Epithelial cell of esophagus (primary cell): ENCODE results near the gene BMF.

Experiments used
- DNase-seq: peaks from one replicate; pipeline ENCODE4 v3.0.0; 2010; ENCODE audit warnings: low read depth
- H3K4me3 ChIP-seq: 2 replicates; pipeline ENCODE4 v1.5.1; 2011; ENCODE audit warnings: mild to moderate bottlenecking, low read length, control low read depth
- CTCF ChIP-seq: IDR thresholded peaks from 2 replicates; pipeline ENCODE4 v1.5.1; 2011; ENCODE audit warnings: low read depth, mild to moderate bottlenecking, low read length, control low read depth, inconsistent platforms; ENCODE audit not compliant: insufficient read depth; ENCODE audit errors: missing control alignments

Gene BMF

GRCh38 chr15:40055576-40056293, 52.9 kb downstream of the BMF start:
- no peak for TF ChIP-seq CTCF
- H3K4me3 ChIP-seq, result no peak overlapping the region
- peak; percentile 67 for DNase-seq

GRCh38 chr15:40054855-40055575, 53.7 kb downstream of the BMF start:
- no peak overlapping the region for H3K4me3 ChIP-seq
- no peak for DNase-seq
- no peak for TF ChIP-seq CTCF

- H3K4me3 ChIP-seq, result no peak overlapping the region
- no peak for DNase-seq
- no peak for TF ChIP-seq CTCF
Observed at GRCh38 chr15:40054605-40054854, 54.1 kb downstream of the BMF start.

GRCh38 chr15:40053831-40054604, 54.7 kb downstream of the BMF start:
- no peak overlapping the region for H3K4me3 ChIP-seq
- TF ChIP-seq CTCF, result no peak
- no peak for DNase-seq

- no peak for TF ChIP-seq CTCF
- DNase-seq, result no peak
Observed at GRCh38 chr15:40053079-40053830, 55.4 kb downstream of the BMF start.

GRCh38 chr15:40052604-40053003, 56.1 kb downstream of the BMF start:
- H3K4me3 ChIP-seq, result no peak overlapping the region
- TF ChIP-seq CTCF, result no peak
- DNase-seq, result no peak

More at GRCh38 chr15:40053079-40053830, 55.4 kb downstream of the BMF start:
- no peak overlapping the region for H3K4me3 ChIP-seq
